ENCODE data around the gene SAMSN1. TPM values are rescaled to one million over a fixed set of nuclear protein-coding genes. Genes with fewer than 3 reads are reported as not detected.

SAMSN1 gene
- total RNA-seq, 4 donors from 2014 or later: 1.6 to 22.5 (median 2.9) TPM

DNA sequence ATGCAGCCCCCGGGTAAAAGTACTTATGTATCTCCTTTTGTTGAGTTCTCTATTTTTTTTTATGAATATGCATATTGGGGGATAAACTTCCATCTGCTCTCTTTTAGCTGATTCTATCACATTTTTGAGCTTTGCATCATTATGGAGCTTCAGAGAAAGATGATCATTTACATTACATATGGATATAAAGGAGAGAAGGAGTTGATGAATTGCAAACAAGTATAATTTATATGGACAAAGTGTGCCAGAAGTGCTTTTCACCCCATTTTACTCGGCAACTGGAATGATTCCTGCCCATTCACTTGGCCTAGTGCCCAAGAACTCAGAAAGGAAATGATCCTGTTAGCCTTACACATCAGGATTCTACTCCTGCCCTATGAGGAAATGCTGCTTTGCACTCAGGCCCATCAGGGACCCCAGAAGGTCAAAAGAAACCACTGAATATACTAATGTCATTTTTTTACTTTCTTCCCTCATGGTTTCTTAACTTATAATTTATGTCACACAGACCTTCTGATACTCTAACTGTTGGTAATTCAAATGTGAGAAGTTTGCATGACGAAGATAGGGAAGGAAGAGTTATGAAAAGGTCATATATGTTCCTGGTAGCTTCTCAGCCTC is 65.6 kb downstream of the SAMSN1 start:
- no peak for TF ChIP-seq POLR2AphosphoS5 (IDR thresholded peaks at IDR 0.05)
- TF ChIP-seq POLR2A (IDR thresholded peaks at IDR 0.05; ENCODE audit: low read depth): no peak
- TF ChIP-seq, protein P1, sequence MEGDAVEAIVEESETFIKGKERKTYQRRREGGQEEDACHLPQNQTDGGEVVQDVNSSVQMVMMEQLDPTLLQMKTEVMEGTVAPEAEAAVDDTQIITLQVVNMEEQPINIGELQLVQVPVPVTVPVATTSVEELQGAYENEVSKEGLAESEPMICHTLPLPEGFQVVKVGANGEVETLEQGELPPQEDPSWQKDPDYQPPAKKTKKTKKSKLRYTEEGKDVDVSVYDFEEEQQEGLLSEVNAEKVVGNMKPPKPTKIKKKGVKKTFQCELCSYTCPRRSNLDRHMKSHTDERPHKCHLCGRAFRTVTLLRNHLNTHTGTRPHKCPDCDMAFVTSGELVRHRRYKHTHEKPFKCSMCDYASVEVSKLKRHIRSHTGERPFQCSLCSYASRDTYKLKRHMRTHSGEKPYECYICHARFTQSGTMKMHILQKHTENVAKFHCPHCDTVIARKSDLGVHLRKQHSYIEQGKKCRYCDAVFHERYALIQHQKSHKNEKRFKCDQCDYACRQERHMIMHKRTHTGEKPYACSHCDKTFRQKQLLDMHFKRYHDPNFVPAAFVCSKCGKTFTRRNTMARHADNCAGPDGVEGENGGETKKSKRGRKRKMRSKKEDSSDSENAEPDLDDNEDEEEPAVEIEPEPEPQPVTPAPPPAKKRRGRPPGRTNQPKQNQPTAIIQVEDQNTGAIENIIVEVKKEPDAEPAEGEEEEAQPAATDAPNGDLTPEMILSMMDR (IDR thresholded peaks at IDR 0.05): no peak
- no peak for TF ChIP-seq EP300 (IDR thresholded peaks at IDR 0.05)
- H3K27me3 ChIP-seq: no peaks in the 10 kb centered on the region
- H3K4me3 ChIP-seq: no peak overlapping the region
- H3K4me1 ChIP-seq: peaks cover 0 to 20% (median 2%) of the 10 kb centered on the region in 4 donors
- H3K9me3 ChIP-seq: no peaks in the 10 kb centered on the region
- H3K36me3 ChIP-seq: no peaks in the 10 kb centered on the region
- no peak for DNase-seq (ENCODE audit: extremely low spot score)
- 43% methylated on average over 3 of the region's 3 CpGs for WGBS
- intact Hi-C loops (cut with DNase I): no loop called here
- no peak overlapping the region for H3K27ac ChIP-seq (replicated peaks in 1 of 4)

DNA sequence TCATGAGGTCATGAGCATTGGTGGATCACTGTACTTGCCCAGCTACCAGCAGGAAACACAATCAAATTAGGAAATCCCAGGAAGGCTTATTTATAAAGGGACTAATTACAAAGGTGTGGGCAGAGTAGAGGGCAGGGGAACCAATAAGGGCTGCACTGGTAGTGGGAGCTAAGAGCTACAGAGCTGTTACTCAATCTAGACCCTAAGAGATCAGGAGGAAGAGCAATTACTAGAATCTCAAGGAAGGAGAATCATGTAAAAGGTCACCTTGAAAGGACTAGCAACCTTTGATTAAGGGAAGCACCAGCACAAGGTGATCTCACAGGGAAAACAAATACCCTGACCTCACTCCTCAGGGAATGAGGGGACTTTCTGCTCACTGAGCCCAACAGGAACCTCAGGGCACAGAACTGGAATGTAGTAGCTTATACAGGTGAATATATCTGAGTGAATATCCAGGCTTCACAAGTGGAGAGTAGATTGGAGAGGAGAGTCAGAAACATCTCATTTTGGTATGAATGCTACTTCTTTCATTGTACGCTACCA is 66.8 kb downstream of the SAMSN1 start:
- Histone ChIP-seq H3K27ac (replicated peaks in 1 of 4) (no peak overlapping the region), H3K4me1 (peaks cover 0 to 20% (median 2%) of the 10 kb centered on the region in 4 donors), H3K27me3 (no peaks in the 10 kb centered on the region), H3K36me3 (no peaks in the 10 kb centered on the region), H3K9me3 (no peaks in the 10 kb centered on the region), H3K4me3 (no peak overlapping the region)
- TF ChIP-seq EP300 (IDR thresholded peaks at IDR 0.05): no peak
- no peak for TF ChIP-seq POLR2AphosphoS5 (IDR thresholded peaks at IDR 0.05)
- no peak for TF ChIP-seq POLR2A (IDR thresholded peaks at IDR 0.05; ENCODE audit: low read depth)
- TF ChIP-seq, protein P1 (IDR thresholded peaks at IDR 0.05): no peak
- WGBS: 87% methylated on average over 1 of the region's 1 CpG
- intact Hi-C loops (cut with DNase I): no loop called here
- DNase-seq (ENCODE audit: extremely low spot score): no peak

DNA sequence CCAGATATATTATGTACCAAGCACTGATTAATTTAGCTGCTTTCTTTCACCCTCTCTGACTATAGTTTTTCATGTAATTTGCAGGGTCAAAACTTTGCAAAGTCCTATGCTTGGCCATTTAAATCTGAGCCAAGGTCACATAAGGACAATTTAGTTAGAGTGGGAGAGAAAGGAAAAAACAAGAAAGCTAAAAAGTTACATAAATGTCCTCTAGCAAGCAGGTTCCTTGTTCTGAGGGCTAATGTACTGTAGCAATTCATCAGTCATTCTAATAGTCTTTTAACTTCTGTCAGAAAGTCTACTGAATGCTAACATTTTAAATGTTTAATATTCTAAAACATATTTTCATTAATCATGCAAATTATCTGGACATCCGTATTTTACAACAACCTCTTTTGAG is 68.3 kb downstream of the SAMSN1 start:
- no peak for DNase-seq (ENCODE audit: extremely low spot score)
- intact Hi-C loops (cut with DNase I): no loop called here
- H3K36me3 ChIP-seq: no peaks in the 10 kb centered on the region
- H3K4me1 ChIP-seq: peaks cover 0 to 20% (median 2%) of the 10 kb centered on the region in 4 donors
- H3K27me3 ChIP-seq: no peaks in the 10 kb centered on the region
- no peak overlapping the region for H3K27ac ChIP-seq (replicated peaks in 1 of 4)
- TF ChIP-seq POLR2A (IDR thresholded peaks at IDR 0.05; ENCODE audit: low read depth) (no peak), POLR2AphosphoS5 (IDR thresholded peaks at IDR 0.05) (no peak)
- TF ChIP-seq, protein P1 (IDR thresholded peaks at IDR 0.05): no peak
- 32% methylated on average over 1 of the region's 1 CpG for WGBS
- H3K9me3 ChIP-seq: no peaks in the 10 kb centered on the region
- no peak overlapping the region for H3K4me3 ChIP-seq

DNA sequence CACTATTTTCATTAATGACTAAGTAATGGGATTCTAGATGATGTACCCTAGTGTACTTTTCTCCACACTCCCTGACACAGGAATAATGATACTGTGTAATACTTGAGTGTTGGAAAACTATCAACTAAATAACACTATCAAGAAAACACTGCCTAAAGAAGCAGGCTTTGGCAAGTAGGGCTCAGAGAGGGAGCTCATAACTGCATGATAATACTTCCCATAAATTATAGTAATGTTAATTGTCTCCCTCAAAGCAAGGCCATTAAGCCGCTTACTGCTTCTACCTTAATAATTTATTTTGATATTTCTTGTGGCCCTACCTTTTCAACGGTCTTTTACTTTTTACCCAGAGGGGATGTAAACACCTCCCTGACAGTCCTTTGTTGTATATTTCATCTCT is 69.0 kb downstream of the SAMSN1 start:
- Histone ChIP-seq H3K27ac (replicated peaks in 1 of 4) (no peak overlapping the region), H3K27me3 (no peaks in the 10 kb centered on the region), H3K9me3 (no peaks in the 10 kb centered on the region), H3K4me1 (peaks cover 0 to 20% (median 2%) of the 10 kb centered on the region in 4 donors), H3K36me3 (no peaks in the 10 kb centered on the region), H3K4me3 (no peak overlapping the region)
- TF ChIP-seq, protein P1 (IDR thresholded peaks at IDR 0.05): no peak
- TF ChIP-seq EP300 (IDR thresholded peaks at IDR 0.05) (no peak), POLR2A (IDR thresholded peaks at IDR 0.05; ENCODE audit: low read depth) (no peak), POLR2AphosphoS5 (IDR thresholded peaks at IDR 0.05) (no peak)
- DNase-seq (ENCODE audit: extremely low spot score): no peak
- WGBS: 94% methylated on average over 2 of the region's 2 CpGs
- intact Hi-C loops (cut with DNase I): no loop called here

DNA sequence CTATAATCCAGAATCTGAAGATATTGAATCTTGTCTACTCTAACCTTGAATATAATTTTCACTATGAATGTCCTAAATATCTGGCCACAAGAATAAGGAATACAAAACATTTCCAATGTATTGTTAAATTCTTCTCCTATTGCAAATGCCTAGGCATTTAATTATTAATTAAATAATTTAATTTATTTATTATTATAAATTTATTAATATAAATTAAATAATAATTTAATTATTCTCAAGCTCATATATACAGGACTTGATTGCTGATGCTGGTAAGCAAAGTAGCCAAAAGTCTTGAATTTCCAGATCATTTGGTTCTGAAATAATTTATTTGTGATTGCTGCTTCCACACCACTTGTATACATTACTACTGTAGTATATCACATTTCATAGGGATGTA is 71.1 kb downstream of the SAMSN1 start:
- Histone ChIP-seq H3K4me1 (peaks cover 0 to 14% (median 2%) of the 10 kb centered on the region in 4 donors), H3K27me3 (no peaks in the 10 kb centered on the region), H3K36me3 (no peaks in the 10 kb centered on the region), H3K27ac (replicated peaks in 1 of 4) (no peak overlapping the region), H3K9me3 (no peaks in the 10 kb centered on the region), H3K4me3 (no peak overlapping the region)
- TF ChIP-seq, protein P1 (IDR thresholded peaks at IDR 0.05): no peak
- TF ChIP-seq POLR2AphosphoS5 (IDR thresholded peaks at IDR 0.05) (no peak), POLR2A (IDR thresholded peaks at IDR 0.05; ENCODE audit: low read depth) (no peak), EP300 (IDR thresholded peaks at IDR 0.05) (no peak)
- intact Hi-C loops (cut with DNase I): no loop called here
- DNase-seq (ENCODE audit: extremely low spot score): no peak
